Measurements from ENCODE around the gene KRTAP10-11.
"Not testable (repeated sequence)": the region's sequence is repeated elsewhere in the genome, so short reads cannot be mapped to it uniquely, and the experiment has no call there.

Gene KRTAP10-11

DNA sequence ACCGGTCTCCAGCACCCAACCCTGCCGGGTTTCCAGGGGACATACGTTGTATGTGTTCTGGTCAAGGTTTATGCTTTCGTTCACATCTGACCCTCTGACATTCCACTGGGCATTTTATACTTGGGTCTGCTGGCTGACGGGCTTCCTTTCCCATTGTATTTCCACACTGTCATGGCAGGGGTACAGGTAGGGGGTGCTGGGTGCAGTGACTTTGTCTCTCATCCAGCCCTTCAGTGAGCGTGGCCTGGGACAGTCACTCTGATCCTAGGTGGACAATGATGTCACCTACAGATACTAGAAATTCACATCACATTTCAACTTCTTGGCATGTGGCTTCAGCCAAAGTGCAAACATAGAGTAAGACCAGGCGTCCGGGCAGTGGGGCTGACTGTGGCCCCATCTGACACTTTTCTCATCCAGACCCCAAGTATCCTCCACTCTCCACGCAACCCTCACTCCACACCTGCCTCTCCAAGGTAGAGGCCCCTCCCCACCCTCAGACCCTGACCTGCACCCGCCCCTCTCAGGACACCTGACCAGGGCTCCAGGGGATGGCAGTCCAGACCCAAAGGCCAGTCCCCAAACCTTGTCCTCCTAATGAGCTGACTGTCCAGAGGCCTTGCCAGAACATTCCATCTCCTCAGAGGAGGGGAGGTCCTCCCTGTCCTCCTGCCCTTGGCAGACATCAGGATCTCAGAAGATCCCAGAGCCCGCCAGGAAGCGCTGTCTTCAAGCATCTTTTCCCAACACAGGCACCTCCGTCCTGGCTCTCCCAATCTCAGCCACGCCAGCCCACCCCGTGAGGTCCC is 9.8 kb upstream of the KRTAP10-11 start:
- intact Hi-C loops (cut with DNase I; ENCODE audit: low total_unique reads): no loop called here
- peaks cover 1 to 26% (median 11%) of the 10 kb centered on the region in 3 donors for H3K9me3 ChIP-seq
- H3K36me3 ChIP-seq: no peaks in the 10 kb centered on the region
- peaks cover 0 to 25% of the 10 kb centered on the region in 2 donors for H3K27me3 ChIP-seq
- H3K4me1 ChIP-seq: no peaks in the 10 kb centered on the region
- H3K4me3 ChIP-seq: no peak overlapping the region
- TF ChIP-seq, protein P1, sequence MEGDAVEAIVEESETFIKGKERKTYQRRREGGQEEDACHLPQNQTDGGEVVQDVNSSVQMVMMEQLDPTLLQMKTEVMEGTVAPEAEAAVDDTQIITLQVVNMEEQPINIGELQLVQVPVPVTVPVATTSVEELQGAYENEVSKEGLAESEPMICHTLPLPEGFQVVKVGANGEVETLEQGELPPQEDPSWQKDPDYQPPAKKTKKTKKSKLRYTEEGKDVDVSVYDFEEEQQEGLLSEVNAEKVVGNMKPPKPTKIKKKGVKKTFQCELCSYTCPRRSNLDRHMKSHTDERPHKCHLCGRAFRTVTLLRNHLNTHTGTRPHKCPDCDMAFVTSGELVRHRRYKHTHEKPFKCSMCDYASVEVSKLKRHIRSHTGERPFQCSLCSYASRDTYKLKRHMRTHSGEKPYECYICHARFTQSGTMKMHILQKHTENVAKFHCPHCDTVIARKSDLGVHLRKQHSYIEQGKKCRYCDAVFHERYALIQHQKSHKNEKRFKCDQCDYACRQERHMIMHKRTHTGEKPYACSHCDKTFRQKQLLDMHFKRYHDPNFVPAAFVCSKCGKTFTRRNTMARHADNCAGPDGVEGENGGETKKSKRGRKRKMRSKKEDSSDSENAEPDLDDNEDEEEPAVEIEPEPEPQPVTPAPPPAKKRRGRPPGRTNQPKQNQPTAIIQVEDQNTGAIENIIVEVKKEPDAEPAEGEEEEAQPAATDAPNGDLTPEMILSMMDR (IDR thresholded peaks at IDR 0.05): no peak
- no peak overlapping the region for H3K27ac ChIP-seq
- no peak for DNase-seq

DNA sequence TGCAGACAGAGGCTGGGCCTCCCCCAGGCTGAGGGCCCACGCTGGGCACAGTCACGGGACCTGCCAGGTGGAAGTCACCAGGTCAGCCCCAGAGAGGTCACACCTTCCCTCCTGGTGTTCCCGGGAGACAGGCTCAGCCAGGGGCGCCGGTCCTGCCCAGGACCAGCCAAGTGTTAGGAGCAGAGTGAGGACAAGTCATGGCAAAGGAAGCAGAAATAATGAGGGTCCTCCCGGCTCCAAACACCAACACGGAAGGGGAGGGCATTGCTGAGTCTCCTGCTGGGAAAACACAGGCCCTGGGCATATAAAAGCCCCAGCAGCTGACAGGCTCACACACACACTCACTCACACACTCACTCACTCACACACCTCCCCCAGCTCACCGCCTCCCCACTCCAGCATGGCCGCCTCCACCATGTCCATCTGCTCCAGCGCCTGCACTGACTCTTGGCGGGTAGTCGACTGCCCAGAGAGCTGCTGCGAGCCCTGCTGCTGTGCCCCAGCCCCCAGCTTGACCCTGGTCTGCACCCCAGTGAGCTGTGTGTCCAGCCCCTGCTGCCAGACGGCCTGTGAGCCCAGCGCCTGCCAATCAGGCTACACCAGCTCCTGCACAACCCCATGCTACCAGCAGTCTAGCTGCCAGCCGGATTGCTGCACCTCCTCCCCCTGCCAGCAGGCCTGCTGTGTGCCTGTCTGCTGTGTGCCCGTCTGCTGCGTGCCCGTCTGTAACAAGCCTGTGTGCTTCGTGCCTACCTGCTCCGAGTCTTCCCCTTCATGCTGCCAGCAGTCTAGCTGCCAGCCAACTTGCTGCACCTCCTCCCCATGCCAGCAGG is 9.0 kb upstream of the KRTAP10-11 start, which contains the start of gene KRTAP10-10:
TSS of gene KRTAP10-10 (plus strand) at position 339 of the 833 bp plus-strand sequence. CDS start at position 401, 62 bp downstream.
- Histone ChIP-seq H3K27ac (no peak within 1 kb of the TSS), H3K4me3 (no peak within 1 kb of the TSS), H3K9me3 (peaks cover 0 to 19% (median 3%) of the 10 kb centered on the region in 3 donors), H3K27me3 (peaks cover 0 to 25% of the 10 kb centered on the region in 2 donors), H3K4me1 (no peaks in the 10 kb centered on the region), H3K36me3 (no peaks in the 10 kb centered on the region)
- TF ChIP-seq, protein P1 (IDR thresholded peaks at IDR 0.05): no peak
- no peak for DNase-seq
- intact Hi-C loops (cut with DNase I; ENCODE audit: low total_unique reads): no loop called here

- DNase-seq; H3K4me3 ChIP-seq; H3K4me1 ChIP-seq; H3K27ac ChIP-seq; intact Hi-C loops (cut with DNase I; ENCODE audit: low total_unique reads); H3K36me3 ChIP-seq: not testable (repeated sequence)
- Histone ChIP-seq H3K9me3 (peaks cover 0 to 13% (median 0%) of the 10 kb centered on the region in 3 donors), H3K27me3 (peaks cover 0 to 25% of the 10 kb centered on the region in 2 donors)
Measured at GRCh38 chr21:44637851-44638348, 8.3 kb upstream of the KRTAP10-11 start.

GRCh38 chr21:44638506-44639330 is 7.5 kb upstream of the KRTAP10-11 start:
- H3K4me1 ChIP-seq; DNase-seq; intact Hi-C loops (cut with DNase I; ENCODE audit: low total_unique reads): not testable (repeated sequence)

GRCh38 chr21:44639331-44639655 is 6.9 kb upstream of the KRTAP10-11 start:
- TF ChIP-seq, protein P1 (IDR thresholded peaks at IDR 0.05): no peak
- Histone ChIP-seq H3K9me3 (peaks cover 0 to 11% (median 0%) of the 10 kb centered on the region in 3 donors), H3K4me1 (no peaks in the 10 kb centered on the region), H3K27me3 (peaks cover 0 to 25% of the 10 kb centered on the region in 2 donors), H3K27ac (no peak overlapping the region), H3K36me3 (no peaks in the 10 kb centered on the region), H3K4me3 (no peak overlapping the region)
- DNase-seq: no peak
- intact Hi-C loops (cut with DNase I; ENCODE audit: low total_unique reads): no loop called here

More at GRCh38 chr21:44638506-44639330, 7.5 kb upstream of the KRTAP10-11 start:
- not testable (repeated sequence) for H3K36me3 ChIP-seq, H3K27ac ChIP-seq, H3K4me3 ChIP-seq
- H3K27me3 ChIP-seq: peaks cover 0 to 25% of the 10 kb centered on the region in 2 donors
- H3K9me3 ChIP-seq: peaks cover 0 to 11% (median 0%) of the 10 kb centered on the region in 3 donors

- no peak overlapping the region for H3K27ac ChIP-seq
- no peaks in the 10 kb centered on the region for H3K4me1 ChIP-seq
- H3K4me3 ChIP-seq: no peak overlapping the region
- intact Hi-C loops (cut with DNase I; ENCODE audit: low total_unique reads): no loop called here
- H3K36me3 ChIP-seq: no peaks in the 10 kb centered on the region
- TF ChIP-seq, protein P1 (IDR thresholded peaks at IDR 0.05): no peak
- peaks cover 0 to 17% (median 8%) of the 10 kb centered on the region in 3 donors for H3K9me3 ChIP-seq
- peaks cover 0 to 25% of the 10 kb centered on the region in 2 donors for H3K27me3 ChIP-seq
- DNase-seq: no peak
Measured at GRCh38 chr21:44640761-44641160, 5.5 kb upstream of the KRTAP10-11 start.

All from tibial artery (tissue), 4 donors.